Measurements from ENCODE around the gene CLPSL1. TPM values are rescaled to one million over a fixed set of nuclear protein-coding genes. Genes with fewer than 3 reads are reported as not detected.

CLPSL1 gene
- total RNA-seq, 1 experiment from 2014 or later, result not detected

DNA sequence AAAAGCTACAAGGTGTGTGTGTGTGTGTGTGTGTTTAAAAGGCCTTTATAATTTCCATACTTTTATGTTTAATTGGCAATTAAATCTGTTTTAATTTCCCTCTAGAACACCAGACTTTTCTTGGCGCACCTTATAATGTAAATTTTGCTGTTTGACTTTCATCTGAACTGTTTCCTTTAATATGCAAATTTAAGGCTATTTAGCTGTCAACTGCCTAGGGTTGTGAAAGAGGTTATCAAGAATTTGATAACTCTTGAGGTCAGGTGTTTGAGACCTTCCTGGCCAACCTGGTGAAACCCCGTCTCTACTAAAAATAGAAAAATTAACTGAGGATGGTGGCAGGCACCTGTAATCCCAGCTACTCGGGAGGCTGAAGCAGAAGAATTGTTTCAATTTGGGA lies 20.3 kb downstream of the CLPSL1 start:
- BruUV-seq (replicated peaks), result no TSS peak
- CTCF ChIA-PET, result no interaction called here

DNA sequence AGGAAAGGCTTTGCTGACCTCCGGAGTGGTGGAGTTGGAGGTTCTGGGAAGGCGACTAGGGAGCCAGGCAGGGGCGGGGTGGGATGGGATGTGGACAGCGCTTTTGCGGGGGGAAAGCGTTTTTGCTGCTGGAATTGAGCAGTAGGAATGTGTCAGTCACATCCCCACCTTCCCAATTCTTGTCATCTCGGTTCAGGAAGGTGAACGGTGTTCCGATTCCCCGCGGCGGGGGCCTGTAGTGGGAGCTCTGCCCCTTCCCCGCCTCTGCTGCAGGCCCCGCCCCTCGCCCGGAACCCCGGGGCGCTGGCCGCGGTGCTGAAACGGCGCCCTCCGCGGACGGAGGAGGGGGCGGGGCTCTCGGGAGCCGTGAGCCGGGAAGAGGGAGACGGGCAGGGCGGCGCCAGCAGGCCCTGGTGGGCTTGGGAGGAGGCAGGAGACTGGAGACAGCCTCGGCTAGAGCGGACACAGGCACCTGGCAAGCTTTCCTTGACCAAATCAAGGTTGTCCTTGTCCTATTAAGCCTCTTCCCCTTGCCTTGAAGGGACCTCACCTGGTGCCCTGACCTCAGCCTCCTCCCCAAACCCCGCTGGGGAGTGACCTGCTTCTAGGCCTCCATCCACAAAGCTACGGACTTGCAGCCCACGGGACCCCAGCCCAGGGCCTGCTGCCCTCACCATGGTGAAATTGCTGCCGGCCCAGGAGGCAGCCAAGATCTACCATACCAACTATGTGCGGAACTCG lies 24.3 kb downstream of the CLPSL1 start, which contains the start of gene LHFPL5:
Gene LHFPL5 (plus strand): TSS at position 357 of the 741 bp plus-strand sequence. CDS start 319 bp downstream, at position 676.
- no peaks in the 10 kb centered on the region for H3K9me2 ChIP-seq (ENCODE audit: insufficient read depth)

More for the DNA sequence above, 20.3 kb downstream of the CLPSL1 start:
- Histone ChIP-seq H3K9me3 (ENCODE audit: insufficient read depth, low read depth) (no peaks in the 10 kb centered on the region), H2AFZ (no peak overlapping the region), H3K79me2 (ENCODE audit: low read depth) (no peaks in the 10 kb centered on the region), H3K36me3 (ENCODE audit: low read depth) (no peaks in the 10 kb centered on the region), H3K4me2 (no peak overlapping the region), H3K4me3 (no peak overlapping the region), H3K27ac (no peak overlapping the region), H3K9me2 (ENCODE audit: insufficient read depth) (no peaks in the 10 kb centered on the region), H3F3A (ENCODE audit: insufficient read depth, low read depth) (no peaks in the 10 kb centered on the region), H3K27me3 (ENCODE audit: insufficient read depth, low read depth) (no peaks in the 10 kb centered on the region), H4K20me1 (ENCODE audit: insufficient read depth) (no peaks in the 10 kb centered on the region), H3K4me1 (replicated peaks; ENCODE audit: insufficient read depth) (no peaks in the 10 kb centered on the region)
- POLR2A ChIA-PET (ENCODE audit: unreplicated experiment), result no interaction called here
- intact Hi-C loops (cut with micrococcal nuclease; ENCODE audit: unreplicated experiment), result no loop called here
- TF ChIP-seq, protein P1, sequence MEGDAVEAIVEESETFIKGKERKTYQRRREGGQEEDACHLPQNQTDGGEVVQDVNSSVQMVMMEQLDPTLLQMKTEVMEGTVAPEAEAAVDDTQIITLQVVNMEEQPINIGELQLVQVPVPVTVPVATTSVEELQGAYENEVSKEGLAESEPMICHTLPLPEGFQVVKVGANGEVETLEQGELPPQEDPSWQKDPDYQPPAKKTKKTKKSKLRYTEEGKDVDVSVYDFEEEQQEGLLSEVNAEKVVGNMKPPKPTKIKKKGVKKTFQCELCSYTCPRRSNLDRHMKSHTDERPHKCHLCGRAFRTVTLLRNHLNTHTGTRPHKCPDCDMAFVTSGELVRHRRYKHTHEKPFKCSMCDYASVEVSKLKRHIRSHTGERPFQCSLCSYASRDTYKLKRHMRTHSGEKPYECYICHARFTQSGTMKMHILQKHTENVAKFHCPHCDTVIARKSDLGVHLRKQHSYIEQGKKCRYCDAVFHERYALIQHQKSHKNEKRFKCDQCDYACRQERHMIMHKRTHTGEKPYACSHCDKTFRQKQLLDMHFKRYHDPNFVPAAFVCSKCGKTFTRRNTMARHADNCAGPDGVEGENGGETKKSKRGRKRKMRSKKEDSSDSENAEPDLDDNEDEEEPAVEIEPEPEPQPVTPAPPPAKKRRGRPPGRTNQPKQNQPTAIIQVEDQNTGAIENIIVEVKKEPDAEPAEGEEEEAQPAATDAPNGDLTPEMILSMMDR (conservative IDR thresholded peaks at IDR 0.05), result no peak
- no peak for TF ChIP-seq EZH2 (IDR thresholded peaks at IDR 0.05; ENCODE audit: low read depth)
- DNase-seq, result no peak

DNA sequence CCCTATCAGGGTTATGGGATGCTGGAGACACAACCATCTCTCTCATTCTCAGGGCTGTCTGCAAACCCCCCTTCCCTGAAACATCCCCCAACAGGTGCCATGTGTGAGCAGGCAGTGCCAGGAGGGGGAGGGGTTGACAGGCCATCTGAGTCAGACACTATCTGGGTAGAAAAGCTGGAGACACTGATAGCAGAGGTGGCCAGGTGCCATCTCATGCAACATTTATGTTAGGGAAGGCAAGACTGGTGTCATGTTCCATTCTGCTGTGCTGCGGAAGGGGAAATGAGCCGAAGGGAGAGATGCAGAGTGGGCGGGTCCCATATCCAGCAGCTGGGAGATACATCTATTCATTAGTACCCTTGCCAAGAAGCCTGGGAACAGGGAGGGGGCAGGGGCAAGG lies 27.9 kb downstream of the CLPSL1 start:
- Histone ChIP-seq H3K27me3 (ENCODE audit: insufficient read depth, low read depth) (no peaks in the 10 kb centered on the region), H3K4me3 (no peak overlapping the region), H3F3A (ENCODE audit: insufficient read depth, low read depth) (peaks cover 21% of the 10 kb centered on the region), H4K20me1 (ENCODE audit: insufficient read depth) (no peaks in the 10 kb centered on the region), H3K4me2 (no peak overlapping the region), H3K9me2 (ENCODE audit: insufficient read depth) (no peaks in the 10 kb centered on the region), H3K36me3 (ENCODE audit: low read depth) (no peaks in the 10 kb centered on the region), H3K79me2 (ENCODE audit: low read depth) (no peaks in the 10 kb centered on the region), H3K27ac (no peak overlapping the region), H3K4me1 (replicated peaks; ENCODE audit: insufficient read depth) (peaks cover 22% of the 10 kb centered on the region), H3K9me3 (ENCODE audit: insufficient read depth, low read depth) (no peaks in the 10 kb centered on the region), H2AFZ (no peak overlapping the region)
- CTCF ChIA-PET, result interaction anchor here (0.7 kb wide), 1 partner anchor 17 kb away, joined by 4 read pairs; no protein-coding TSS in a partner anchor
- TF ChIP-seq EZH2 (IDR thresholded peaks at IDR 0.05; ENCODE audit: low read depth), result no peak
- no peak for DNase-seq
- POLR2A ChIA-PET (ENCODE audit: unreplicated experiment), result no interaction called here
- intact Hi-C loops (cut with micrococcal nuclease; ENCODE audit: unreplicated experiment), result no loop called here
- BruUV-seq (replicated peaks), result no TSS peak

More for the DNA sequence above, 24.3 kb downstream of the CLPSL1 start, which contains the start of gene LHFPL5:
- no peaks in the 10 kb centered on the region for H4K20me1 ChIP-seq (ENCODE audit: insufficient read depth)
- BruUV-seq (replicated peaks), result no TSS peak
- no peaks in the 10 kb centered on the region for H3K27me3 ChIP-seq (ENCODE audit: insufficient read depth, low read depth)
- CTCF ChIA-PET, result no interaction called here
- H2AFZ ChIP-seq, result peak within 1 kb of the TSS; percentile 74
- no peaks in the 10 kb centered on the region for H3K9me3 ChIP-seq (ENCODE audit: insufficient read depth, low read depth)
- no peaks in the 10 kb centered on the region for H3K79me2 ChIP-seq (ENCODE audit: low read depth)
- peaks cover 2% of the 10 kb centered on the region; the same call in 1 of the 2 replicates for H3F3A ChIP-seq (ENCODE audit: insufficient read depth, low read depth)
- TF ChIP-seq, protein P1 (conservative IDR thresholded peaks at IDR 0.05), result no peak
- no peak for TF ChIP-seq EZH2 (IDR thresholded peaks at IDR 0.05; ENCODE audit: low read depth)
- intact Hi-C loops (cut with micrococcal nuclease; ENCODE audit: unreplicated experiment), result no loop called here
- no peaks in the 10 kb centered on the region for H3K36me3 ChIP-seq (ENCODE audit: low read depth)
- DNase-seq, result peak in 1 of 2 experiments; percentile 58
- POLR2A ChIA-PET (ENCODE audit: unreplicated experiment), result no interaction called here
- peak within 1 kb of the TSS; percentile 73 for H3K4me2 ChIP-seq
- peaks cover 3% of the 10 kb centered on the region for H3K4me1 ChIP-seq (replicated peaks; ENCODE audit: insufficient read depth)
- H3K27ac ChIP-seq, result no peak within 1 kb of the TSS
- peak within 1 kb of the TSS; percentile 49; the same call in 1 of the 2 replicates for H3K4me3 ChIP-seq

Data from PC-9 (cell line).